Activated naive CD4-positive, alpha-beta T cell treated with anti-CD3 and anti-CD28 coated beads, Interleukin-2, amount 10 ng/mL, durations not matched to agents 7 days and 5 days (primary cell): Measurements from ENCODE around the gene USP37.

Source experiments
- CTCF ChIA-PET: fragments of 350-600 bp; sonication (Branson Sonifier 250); formaldehyde crosslinking; loops from one replicate; lab custom pipeline; 2021; ENCODE audit warnings: antibody characterized with exemption; lab: Charles Lee
- DNase-seq: peaks from one replicate; pipeline ENCODE4 v3.0.0-alpha.2; 2020
- H3K27ac Mint-ChIP-seq: one replicate; pipeline ENCODE4 v1.8.0; 2021; ENCODE audit warnings: mild to moderate bottlenecking, moderate library complexity, mixed read lengths
- H3K27me3 Mint-ChIP-seq: one replicate; pipeline ENCODE4 v1.8.0; 2021; ENCODE audit warnings: mild to moderate bottlenecking, mixed read lengths
- H3K36me3 Mint-ChIP-seq: one replicate; pipeline ENCODE4 v1.8.0; 2021; ENCODE audit warnings: mixed read lengths
- H3K4me1 Mint-ChIP-seq: one replicate; pipeline ENCODE4 v1.8.0; 2021; ENCODE audit warnings: mixed read lengths
- H3K4me3 Mint-ChIP-seq: one replicate; pipeline ENCODE4 v1.8.0; 2021; ENCODE audit warnings: mild to moderate bottlenecking, moderate library complexity, mixed read lengths
- H3K9me3 Mint-ChIP-seq: one replicate; pipeline ENCODE4 v1.8.0; 2021; ENCODE audit warnings: mixed read lengths

The USP37 gene

DNA sequence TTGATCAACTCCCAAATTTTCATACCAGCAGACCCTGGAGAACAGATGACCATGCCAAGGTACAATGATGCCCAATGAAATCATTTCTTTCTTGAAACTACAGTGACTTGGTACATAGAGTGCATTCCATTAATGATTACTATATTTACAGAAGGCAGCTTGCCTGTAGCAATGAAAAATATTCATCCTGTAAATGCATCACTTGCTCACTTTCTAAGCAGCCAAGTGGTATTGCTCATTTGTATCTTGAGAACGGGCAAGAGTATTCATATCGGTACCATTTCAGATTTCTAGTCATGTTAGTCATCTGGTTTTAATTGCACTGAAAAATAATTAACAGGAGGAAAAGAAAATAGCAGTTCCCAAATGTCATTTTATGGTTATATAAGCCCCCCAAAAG, 89.6 kb downstream of the USP37 start:
- Mint-ChIP-seq H3K27me3 (no peaks in the 10 kb centered on the region), H3K4me3 (no peak overlapping the region)

DNA sequence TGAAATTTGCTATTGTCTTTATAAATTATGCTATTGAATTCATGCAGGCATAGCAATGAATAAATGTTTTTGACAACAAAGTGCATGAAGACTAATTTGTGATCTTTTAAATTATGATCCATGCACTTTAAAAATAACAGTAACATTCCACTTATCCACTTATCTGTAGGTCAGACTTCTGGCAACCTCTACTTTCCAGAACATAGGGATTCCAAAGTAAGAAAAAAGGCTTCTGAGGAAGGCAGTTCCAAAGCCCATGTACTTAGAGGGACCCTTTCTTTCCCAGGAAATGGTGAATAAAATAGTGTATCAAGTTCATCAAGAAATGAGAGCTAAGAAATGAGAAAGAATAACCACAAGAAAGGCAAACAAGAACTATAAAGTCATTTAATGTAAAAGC, 90.9 kb downstream of the USP37 start:
- CTCF ChIA-PET, result interaction anchor here (1.5 kb wide), 1 partner anchor 11 kb away, joined by 3 read pairs; no protein-coding TSS in a partner anchor
- no peak overlapping the region for H3K27ac Mint-ChIP-seq
- H3K27me3 Mint-ChIP-seq, result no peaks in the 10 kb centered on the region
- peaks cover 39% of the 10 kb centered on the region for H3K36me3 Mint-ChIP-seq
- no peaks in the 10 kb centered on the region for H3K4me1 Mint-ChIP-seq
- no peaks in the 10 kb centered on the region for H3K9me3 Mint-ChIP-seq
- H3K4me3 Mint-ChIP-seq, result no peak overlapping the region
- DNase-seq, result no peak

More for the DNA sequence above, 89.6 kb downstream of the USP37 start:
- Mint-ChIP-seq H3K9me3 (no peaks in the 10 kb centered on the region), H3K27ac (no peak overlapping the region), H3K4me1 (peaks cover 11% of the 10 kb centered on the region), H3K36me3 (peaks cover 37% of the 10 kb centered on the region)
- CTCF ChIA-PET, result no interaction called here
- DNase-seq, result no peak

DNA sequence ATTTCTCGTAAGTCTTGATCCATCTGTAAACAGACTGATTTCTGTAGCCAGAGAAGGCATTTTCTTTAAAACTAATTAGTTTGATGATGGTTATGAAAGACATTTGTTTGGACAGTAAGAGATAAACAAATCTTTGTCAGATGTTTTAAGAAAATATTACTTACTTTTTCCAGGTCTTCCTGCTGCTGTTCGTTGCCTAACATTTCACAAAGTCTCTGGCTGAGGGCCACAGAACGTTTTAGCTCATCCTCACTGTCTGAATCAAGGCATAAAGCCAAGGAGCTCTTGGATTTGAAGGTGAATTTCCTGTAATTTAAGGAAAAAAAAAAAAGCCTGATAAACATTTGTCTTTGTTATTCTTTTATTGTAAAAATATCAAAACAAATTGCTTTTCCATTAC, 91.5 kb downstream of the USP37 start:
- peaks cover 4% of the 10 kb centered on the region for H3K4me1 Mint-ChIP-seq
- no peaks in the 10 kb centered on the region for H3K9me3 Mint-ChIP-seq
- DNase-seq, result no peak
- H3K4me3 Mint-ChIP-seq, result no peak overlapping the region
- H3K27me3 Mint-ChIP-seq, result no peaks in the 10 kb centered on the region
- CTCF ChIA-PET, result interaction anchor here (1.5 kb wide), 1 partner anchor 10 kb away, joined by 3 read pairs; no protein-coding TSS in a partner anchor
- no peak overlapping the region for H3K27ac Mint-ChIP-seq
- H3K36me3 Mint-ChIP-seq, result peaks cover 38% of the 10 kb centered on the region

DNA sequence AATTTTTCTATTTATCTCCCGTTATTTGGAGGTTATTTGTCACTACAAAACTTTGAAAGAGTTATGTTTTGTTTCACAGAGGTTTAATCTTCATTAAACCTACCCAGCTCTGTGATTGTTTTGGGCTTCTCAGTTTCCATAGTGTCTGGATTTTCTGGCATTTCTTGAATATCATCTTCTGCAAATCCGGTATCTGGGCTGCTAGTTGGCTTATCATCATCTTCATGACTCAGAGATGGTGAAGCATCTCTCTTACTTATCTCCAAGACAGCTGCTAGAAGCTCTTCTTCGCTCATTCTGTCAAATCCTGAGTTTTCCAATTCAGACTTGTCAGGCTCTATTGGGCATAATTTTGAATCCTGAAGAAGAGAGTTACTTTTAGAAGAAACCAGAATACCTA, 93.6 kb downstream of the USP37 start:
- Mint-ChIP-seq H3K36me3 (peaks cover 45% of the 10 kb centered on the region), H3K4me1 (peaks cover 16% of the 10 kb centered on the region), H3K27ac (no peak overlapping the region), H3K4me3 (no peak overlapping the region), H3K27me3 (no peaks in the 10 kb centered on the region), H3K9me3 (no peaks in the 10 kb centered on the region)
- DNase-seq, result no peak
- CTCF ChIA-PET, result no interaction called here

DNA sequence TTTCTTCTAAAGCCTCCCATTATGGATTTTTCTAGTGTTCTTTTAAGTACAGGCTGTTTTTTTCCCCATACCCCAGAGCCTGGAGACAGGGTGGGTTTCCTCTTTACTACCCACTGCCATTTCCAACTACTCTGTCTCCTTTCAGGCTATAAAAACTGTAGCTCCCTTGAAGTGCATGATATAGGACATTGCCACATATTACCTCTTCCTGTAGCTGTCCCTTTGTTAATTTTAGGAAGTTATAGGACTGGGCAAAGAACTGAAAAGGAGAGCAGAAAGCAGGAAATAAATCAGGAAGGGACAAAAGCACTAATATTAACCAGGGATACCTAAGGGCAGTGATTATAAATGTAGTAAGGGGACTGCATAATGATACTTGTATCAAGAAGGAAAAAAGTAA, 95.2 kb downstream of the USP37 start:
- CTCF ChIA-PET, result no interaction called here
- Mint-ChIP-seq H3K36me3 (peaks cover 41% of the 10 kb centered on the region), H3K9me3 (no peaks in the 10 kb centered on the region), H3K27me3 (no peaks in the 10 kb centered on the region), H3K4me1 (peaks cover 16% of the 10 kb centered on the region), H3K4me3 (no peak overlapping the region), H3K27ac (no peak overlapping the region)
- no peak for DNase-seq

DNA sequence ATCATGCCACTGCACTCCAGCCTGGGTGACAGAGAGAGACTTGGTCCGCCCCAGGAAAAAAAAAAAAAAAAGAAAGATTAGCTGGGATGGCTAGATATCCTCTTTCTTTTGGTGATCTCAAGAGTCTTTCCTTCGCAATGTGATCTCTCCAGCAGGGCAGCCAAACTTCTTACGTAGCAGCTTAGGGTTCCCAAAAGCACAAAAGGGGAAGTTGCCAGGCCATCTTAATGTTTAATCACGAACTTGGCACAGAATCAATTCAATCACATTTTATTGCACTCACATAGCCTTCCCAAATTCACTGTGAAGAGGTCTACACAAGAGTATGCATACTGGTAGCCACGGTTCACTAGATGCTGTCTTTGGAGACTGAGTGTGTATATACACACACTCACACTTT, 96.2 kb downstream of the USP37 start:
- no peak for DNase-seq
- Mint-ChIP-seq H3K27ac (no peak overlapping the region), H3K4me3 (no peak overlapping the region), H3K4me1 (peaks cover 16% of the 10 kb centered on the region), H3K27me3 (no peaks in the 10 kb centered on the region), H3K9me3 (no peaks in the 10 kb centered on the region), H3K36me3 (peaks cover 39% of the 10 kb centered on the region)
- CTCF ChIA-PET, result interaction anchor here (1.0 kb wide), 1 partner anchor 9 kb away, joined by 3 read pairs; no protein-coding TSS in a partner anchor

DNA sequence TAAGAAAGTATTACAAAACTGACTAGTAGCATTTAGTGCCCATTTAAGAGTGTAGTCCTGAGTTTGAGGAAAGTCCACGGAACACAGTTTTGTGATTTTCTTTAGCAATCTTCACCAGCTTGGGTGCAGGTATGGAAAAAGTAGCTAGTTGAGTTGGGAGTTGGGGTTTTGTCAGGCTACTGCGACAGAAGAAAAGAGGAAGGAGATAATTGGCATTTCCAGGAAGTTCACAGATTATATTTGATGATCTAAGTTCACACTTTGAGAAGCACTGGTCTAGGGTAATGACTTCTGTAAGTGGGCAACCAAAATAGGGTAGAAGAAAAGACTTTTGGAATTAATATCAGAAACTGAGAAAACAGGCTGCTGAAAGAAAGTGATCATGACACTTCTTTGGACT, 97.1 kb downstream of the USP37 start:
- CTCF ChIA-PET, result interaction anchor here (0.6 to 1.0 kb wide), 2 partner anchors 8 to 155 kb away, joined by 3 read pairs; no protein-coding TSS in a partner anchor
- Mint-ChIP-seq H3K4me3 (no peak overlapping the region), H3K9me3 (no peaks in the 10 kb centered on the region), H3K36me3 (peaks cover 41% of the 10 kb centered on the region), H3K27ac (peak overlapping the region; percentile 8), H3K27me3 (no peaks in the 10 kb centered on the region), H3K4me1 (peaks cover 20% of the 10 kb centered on the region)
- DNase-seq, result no peak

DNA sequence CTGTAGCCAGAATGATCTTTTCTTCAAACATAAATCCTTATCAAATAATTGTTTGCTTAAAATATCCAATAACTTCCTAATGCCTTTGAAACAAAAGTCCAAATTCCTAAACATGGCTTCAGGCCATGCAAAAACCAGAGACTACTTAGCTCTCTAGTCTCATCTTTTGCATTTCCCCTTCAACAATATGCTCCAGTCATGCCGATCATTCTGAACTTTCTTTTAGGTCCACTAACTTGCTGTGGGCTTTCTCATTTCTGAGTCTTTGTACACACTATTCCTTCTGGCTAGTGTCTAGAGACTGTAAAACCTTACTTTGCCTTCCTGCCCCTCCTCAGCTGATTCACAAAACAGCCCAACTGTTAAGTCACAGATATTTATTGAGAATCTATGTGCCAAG, 97.7 kb downstream of the USP37 start:
- H3K9me3 Mint-ChIP-seq, result no peaks in the 10 kb centered on the region
- H3K36me3 Mint-ChIP-seq, result peaks cover 41% of the 10 kb centered on the region
- CTCF ChIA-PET, result interaction anchor here (0.6 to 1.0 kb wide), 2 partner anchors 154 to 285 kb away, joined by 3 to 5 read pairs; no protein-coding TSS in a partner anchor
- H3K4me3 Mint-ChIP-seq, result no peak overlapping the region
- no peaks in the 10 kb centered on the region for H3K27me3 Mint-ChIP-seq
- no peak for DNase-seq
- H3K27ac Mint-ChIP-seq, result no peak overlapping the region
- peaks cover 22% of the 10 kb centered on the region for H3K4me1 Mint-ChIP-seq

DNA sequence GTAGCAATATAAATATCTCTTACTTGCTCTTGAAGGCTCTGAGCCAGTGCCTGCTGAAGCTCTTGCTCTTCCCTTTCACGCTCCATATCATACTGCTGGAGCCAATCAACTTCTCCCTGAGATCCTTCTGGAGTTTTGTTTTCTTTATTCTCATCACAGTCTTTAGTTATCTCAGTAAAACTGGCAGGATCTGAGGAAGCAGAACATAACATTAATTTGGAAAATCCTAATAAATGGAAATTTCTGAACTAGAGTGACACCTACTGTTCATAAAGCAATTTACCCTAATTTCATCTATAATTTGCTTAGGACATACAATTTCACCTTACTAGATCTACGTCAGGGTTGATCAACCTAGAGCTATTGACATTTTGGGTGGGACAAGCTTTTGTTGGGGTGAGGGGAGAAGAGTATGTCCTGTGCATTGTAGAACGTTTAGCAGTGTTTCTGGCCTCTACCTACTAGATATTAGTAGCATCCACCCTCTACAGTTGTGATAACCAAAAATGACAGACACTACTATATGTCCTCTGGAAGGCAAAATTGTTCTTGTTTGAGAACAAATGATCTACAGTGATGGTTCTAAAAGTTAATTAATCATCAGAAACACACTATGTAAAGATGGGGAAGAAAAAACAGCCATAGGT, 102.0 kb downstream of the USP37 start:
- Mint-ChIP-seq H3K9me3 (no peaks in the 10 kb centered on the region), H3K4me3 (no peak overlapping the region), H3K4me1 (peaks cover 12% of the 10 kb centered on the region), H3K36me3 (peaks cover 36% of the 10 kb centered on the region), H3K27ac (peak overlapping the region; percentile 28), H3K27me3 (no peaks in the 10 kb centered on the region)
- DNase-seq, result no peak
- CTCF ChIA-PET, result interaction anchor here (0.8 to 1.8 kb wide), 14 partner anchors 11 to 209 kb away, joined by 3 to 7 read pairs (median 3); partner anchors contain the start of genes AAMP and PNKD

DNA sequence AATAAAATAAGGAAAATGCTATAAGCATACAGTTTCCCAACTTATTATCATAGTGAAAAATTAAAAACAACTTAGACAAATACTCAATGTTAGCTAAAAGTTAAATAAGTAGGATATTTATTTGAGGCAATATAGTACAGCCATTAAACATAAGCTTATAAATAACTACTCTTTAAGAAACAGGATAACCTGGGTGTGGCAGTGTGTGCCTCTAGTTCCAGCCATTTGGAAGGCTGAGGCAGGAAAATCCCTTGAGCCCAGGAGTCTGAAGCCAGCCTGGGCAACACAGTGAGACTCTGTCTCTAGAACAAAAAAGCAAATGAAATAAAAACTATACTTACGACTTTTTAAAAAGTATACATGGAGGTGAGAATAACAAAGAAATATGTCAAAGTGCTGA, 109.6 kb downstream of the USP37 start:
- no peak overlapping the region for H3K4me3 Mint-ChIP-seq
- CTCF ChIA-PET, result interaction anchor here (0.6 kb wide), 1 partner anchor 98 kb away, joined by 3 read pairs; no protein-coding TSS in a partner anchor
- H3K27ac Mint-ChIP-seq, result no peak overlapping the region

DNA sequence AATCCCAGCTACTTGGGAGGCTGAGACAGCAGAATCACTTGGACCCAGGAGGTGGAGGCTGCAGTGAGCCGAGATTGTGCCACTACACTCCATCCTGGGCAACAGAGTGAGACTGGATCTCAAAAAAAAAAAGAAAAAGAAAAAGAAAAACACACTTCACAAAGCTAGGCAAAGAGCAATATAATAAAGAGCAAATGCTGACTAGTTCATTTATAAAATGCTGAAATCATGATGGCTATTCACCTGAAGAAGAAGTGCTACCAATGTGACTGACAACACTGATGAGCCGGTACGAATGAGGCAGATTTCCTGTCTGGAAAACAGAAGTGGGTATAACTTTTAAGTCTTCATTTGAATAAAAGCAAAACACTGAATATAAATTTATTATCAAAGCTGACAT, 111.3 kb downstream of the USP37 start:
- DNase-seq, result no peak
- CTCF ChIA-PET, result no interaction called here
- H3K4me3 Mint-ChIP-seq, result no peak overlapping the region
- H3K36me3 Mint-ChIP-seq, result peaks cover 61% of the 10 kb centered on the region
- peaks cover 10% of the 10 kb centered on the region for H3K9me3 Mint-ChIP-seq
- no peak overlapping the region for H3K27ac Mint-ChIP-seq
- no peaks in the 10 kb centered on the region for H3K27me3 Mint-ChIP-seq
- H3K4me1 Mint-ChIP-seq, result peaks cover 2% of the 10 kb centered on the region

More for the DNA sequence above, 109.6 kb downstream of the USP37 start:
- no peaks in the 10 kb centered on the region for H3K27me3 Mint-ChIP-seq
- peaks cover 2% of the 10 kb centered on the region for H3K4me1 Mint-ChIP-seq
- DNase-seq, result no peak
- H3K36me3 Mint-ChIP-seq, result peaks cover 57% of the 10 kb centered on the region
- H3K9me3 Mint-ChIP-seq, result peaks cover 10% of the 10 kb centered on the region

DNA sequence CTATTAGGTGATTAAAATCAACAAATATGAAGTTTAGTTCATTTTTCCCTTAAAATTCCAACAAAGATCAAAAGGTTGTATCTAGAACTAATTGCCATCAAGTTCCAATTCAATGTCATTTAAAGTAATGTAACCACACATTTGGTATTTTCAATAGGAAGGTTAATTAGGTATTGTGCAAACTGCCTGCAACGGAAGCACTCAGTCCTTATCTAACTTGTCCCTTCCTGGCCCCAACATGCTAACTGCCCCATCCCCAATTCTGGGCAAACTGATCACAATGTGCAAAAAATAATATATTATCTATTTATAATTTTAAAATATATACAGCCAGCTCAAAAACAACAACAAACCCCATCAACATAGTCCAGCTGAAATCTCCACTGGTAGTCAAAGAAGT, 116.1 kb downstream of the USP37 start:
- Mint-ChIP-seq H3K9me3 (peaks cover 10% of the 10 kb centered on the region), H3K4me3 (no peak overlapping the region), H3K27ac (no peak overlapping the region), H3K36me3 (peaks cover 63% of the 10 kb centered on the region), H3K27me3 (no peaks in the 10 kb centered on the region), H3K4me1 (peaks cover 3% of the 10 kb centered on the region)
- CTCF ChIA-PET, result interaction anchor here (1.4 kb wide), 1 partner anchor 14 kb away, joined by 4 read pairs; no protein-coding TSS in a partner anchor
- no peak for DNase-seq

DNA sequence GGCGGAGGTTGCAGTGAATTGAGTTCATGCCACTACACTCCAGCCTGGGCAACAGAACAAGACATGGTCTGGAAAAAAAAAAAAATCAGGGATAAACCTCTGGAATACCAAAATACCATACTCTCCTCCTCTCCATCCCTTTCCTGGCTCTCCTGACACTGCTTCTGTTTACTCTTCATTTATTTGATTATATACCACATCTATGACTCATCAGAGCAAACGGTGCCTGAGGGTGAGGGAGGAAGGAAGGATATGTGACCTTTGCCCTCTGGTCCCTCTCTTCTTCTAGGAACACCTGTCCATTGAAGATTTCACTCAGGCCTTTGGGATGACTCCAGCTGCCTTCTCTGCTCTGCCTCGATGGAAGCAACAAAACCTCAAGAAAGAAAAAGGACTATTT, 119.2 kb downstream of the USP37 start:
- peaks cover 3% of the 10 kb centered on the region for H3K4me1 Mint-ChIP-seq
- CTCF ChIA-PET, result no interaction called here
- peak overlapping the region; percentile 8 for H3K27ac Mint-ChIP-seq
- no peak for DNase-seq
- no peaks in the 10 kb centered on the region for H3K27me3 Mint-ChIP-seq
- H3K9me3 Mint-ChIP-seq, result no peaks in the 10 kb centered on the region
- peaks cover 42% of the 10 kb centered on the region for H3K36me3 Mint-ChIP-seq
- no peak overlapping the region for H3K4me3 Mint-ChIP-seq

DNA sequence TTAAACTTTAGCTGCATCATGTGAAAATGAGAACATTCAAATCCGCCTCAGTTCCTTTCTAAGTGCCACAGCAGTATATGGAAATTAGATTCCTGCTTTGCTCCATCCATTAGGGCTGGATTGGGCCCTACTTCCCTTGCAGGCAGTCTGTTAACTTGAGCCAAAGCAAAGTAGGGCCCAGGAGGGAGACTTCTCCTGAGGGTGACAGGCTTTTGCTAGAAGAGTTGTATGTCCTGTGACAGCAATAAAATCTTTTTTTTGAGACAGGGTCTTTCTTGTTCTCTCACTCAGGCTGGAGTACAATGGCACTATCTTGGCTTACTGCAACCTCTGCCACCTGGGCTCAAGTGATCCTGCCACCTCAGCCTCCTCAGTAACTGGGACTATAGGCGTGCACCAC, 121.1 kb downstream of the USP37 start:
- Mint-ChIP-seq H3K4me1 (peaks cover 3% of the 10 kb centered on the region), H3K27ac (peak overlapping the region; percentile 37), H3K27me3 (no peaks in the 10 kb centered on the region), H3K9me3 (no peaks in the 10 kb centered on the region), H3K36me3 (peaks cover 27% of the 10 kb centered on the region), H3K4me3 (no peak overlapping the region)
- no peak for DNase-seq
- CTCF ChIA-PET, result interaction anchor here (1.1 kb wide), 1 partner anchor 19 kb away, joined by 3 read pairs; no protein-coding TSS in a partner anchor

DNA sequence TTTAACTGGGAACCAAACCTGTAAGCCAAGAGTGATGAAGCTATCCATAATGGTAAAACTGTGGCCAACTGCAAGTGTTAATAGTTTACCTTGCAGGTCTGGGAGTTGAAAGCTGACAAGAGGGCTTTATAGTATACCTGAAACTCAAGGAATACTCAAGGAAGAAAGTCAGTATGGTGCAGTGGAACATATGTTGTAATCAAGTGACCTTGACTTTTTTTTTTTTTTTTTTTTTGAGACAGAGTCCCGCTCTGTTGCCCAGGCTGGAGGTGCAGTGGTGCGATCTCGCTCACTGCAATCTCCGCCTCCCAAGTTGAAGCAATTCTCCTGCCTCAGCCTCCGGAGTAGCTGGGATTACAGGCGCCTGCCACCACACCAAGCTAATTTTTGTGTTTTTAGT, 121.6 kb downstream of the USP37 start:
- no peak overlapping the region for H3K4me3 Mint-ChIP-seq
- no peaks in the 10 kb centered on the region for H3K27me3 Mint-ChIP-seq
- DNase-seq, result no peak
- H3K36me3 Mint-ChIP-seq, result peaks cover 24% of the 10 kb centered on the region
- no peak overlapping the region for H3K27ac Mint-ChIP-seq
- H3K9me3 Mint-ChIP-seq, result no peaks in the 10 kb centered on the region
- CTCF ChIA-PET, result no interaction called here
- peaks cover 3% of the 10 kb centered on the region for H3K4me1 Mint-ChIP-seq
